Endodermal cell (in vitro differentiated cells): Measurements from ENCODE around the gene COL4A2. TPM values are rescaled to one million over a fixed set of nuclear protein-coding genes. Genes with fewer than 3 reads are reported as not detected.
A peak's percentile ranks its signal among the peaks of the same experiment; 100 is the strongest.

Experiments
- DNase-seq: peaks from one replicate; pipeline ENCODE4 v3.0.0-alpha.2; 2017
- H3K27ac ChIP-seq: 2 replicates; pipeline ENCODE4 v1.5.1; 2013; ENCODE audit warnings: mild to moderate bottlenecking, low read depth, low read length, moderate library complexity
- H3K27me3 ChIP-seq: 2 replicates; pipeline ENCODE4 v1.6.1; 2013; ENCODE audit warnings: mild to moderate bottlenecking, low read length, moderate library complexity; ENCODE audit not compliant: insufficient read depth, control insufficient read depth, poor library complexity, severe bottlenecking
- H3K36me3 ChIP-seq: 2 replicates; pipeline ENCODE4 v1.7.0; 2013; ENCODE audit warnings: mild to moderate bottlenecking, low read length, moderate library complexity; ENCODE audit not compliant: control insufficient read depth, insufficient read depth
- H3K4me1 ChIP-seq: one replicate; pipeline ENCODE4 v1.7.0; 2013; ENCODE audit warnings: low read length; ENCODE audit not compliant: control insufficient read depth, insufficient read depth
- H3K4me3 ChIP-seq: 2 replicates; pipeline ENCODE4 v1.5.1; 2013; ENCODE audit warnings: mild to moderate bottlenecking, low read length, moderate library complexity
- H3K9ac ChIP-seq: 2 replicates; pipeline ENCODE4 v1.6.1; 2013; ENCODE audit warnings: mild to moderate bottlenecking, low read length, moderate library complexity; ENCODE audit not compliant: poor library complexity, severe bottlenecking; ENCODE audit errors: extremely low read depth
- H3K9me3 ChIP-seq: 2 replicates; pipeline ENCODE4 v1.6.1; 2013; ENCODE audit warnings: mild to moderate bottlenecking, low read length, moderate library complexity; ENCODE audit not compliant: control insufficient read depth
- H3K27ac Mint-ChIP-seq: 2 replicates; pipeline ENCODE4 v1.8.0; 2020; ENCODE audit warnings: mixed read lengths
- H3K27me3 Mint-ChIP-seq: 2 replicates; pipeline ENCODE4 v1.8.0; 2021; ENCODE audit warnings: mild to moderate bottlenecking, mixed read lengths; ENCODE audit not compliant: insufficient read depth
- H3K36me3 Mint-ChIP-seq: 2 replicates; pipeline ENCODE4 v1.8.0; 2020; ENCODE audit warnings: low read depth, mixed read lengths
- H3K4me1 Mint-ChIP-seq: 2 replicates; pipeline ENCODE4 v1.8.0; 2020; ENCODE audit warnings: mixed read lengths
- H3K4me3 Mint-ChIP-seq: 2 replicates; pipeline ENCODE4 v1.8.0; 2020; ENCODE audit warnings: mild to moderate bottlenecking, moderate library complexity, mixed read lengths
- H3K9me3 Mint-ChIP-seq: 2 replicates; pipeline ENCODE4 v1.8.0; 2020; ENCODE audit warnings: mild to moderate bottlenecking, mixed read lengths
- WGBS, 2 experiments: methylation state at CpG; one replicate each; pipeline versions ENCODE4 v1.1.5 to v1.1.7; 2013; ENCODE audit warnings: missing lambda C conversion rate in 2 of 2, mixed read lengths in 1 of 2; ENCODE audit not compliant: insufficient coverage in 1 of 2, insufficient read length in 1 of 2; 5-methylcytosine and 5-hydroxymethylcytosine counted together
- total RNA-seq, 2 donors: library from RNA; stranded (reverse); fragmentation: NEBNext Ultra II Directional in 1 of 2; extraction: Animal tissue kit (Norgen Biotek cat#: 25700) in 1 of 2; gene quantifications; 2 replicates in 1 of 2; 3 replicates in 1 of 2; pipeline ENCODE4 v1.2.1, GENCODE V29; 2021
- TF ChIP-seq, protein P1 (sequence below): fragments of 200-600 bp; sonication (generic); conservative IDR thresholded peaks from 2 replicates; pipeline ENCODE4 v1.5.0; 2021; ENCODE audit warnings: antibody characterized with exemption, mild to moderate bottlenecking

Gene COL4A2
- total RNA-seq, 2 donors from 2014 or later = 388 to 398 TPM

DNA sequence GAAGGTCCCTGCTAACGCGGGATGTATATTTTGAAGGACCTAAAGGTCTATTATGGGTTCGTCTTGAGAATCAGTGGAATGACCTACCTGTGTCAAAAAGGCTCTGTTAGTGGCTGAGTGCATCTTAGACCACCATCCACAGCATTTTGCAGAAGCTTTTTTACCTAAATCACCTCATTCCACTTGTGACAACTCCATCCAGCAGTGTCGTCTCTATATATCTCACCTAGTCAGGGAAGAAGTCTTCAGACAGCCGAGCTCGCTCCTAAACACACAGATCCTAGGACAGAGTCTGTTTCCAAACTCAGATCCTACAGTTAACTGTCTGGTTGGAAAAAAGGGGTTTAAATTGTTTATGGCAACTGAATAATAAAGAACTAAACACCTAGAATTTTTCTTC is 33.8 kb upstream of the COL4A2 start:
- TF ChIP-seq, protein P1, sequence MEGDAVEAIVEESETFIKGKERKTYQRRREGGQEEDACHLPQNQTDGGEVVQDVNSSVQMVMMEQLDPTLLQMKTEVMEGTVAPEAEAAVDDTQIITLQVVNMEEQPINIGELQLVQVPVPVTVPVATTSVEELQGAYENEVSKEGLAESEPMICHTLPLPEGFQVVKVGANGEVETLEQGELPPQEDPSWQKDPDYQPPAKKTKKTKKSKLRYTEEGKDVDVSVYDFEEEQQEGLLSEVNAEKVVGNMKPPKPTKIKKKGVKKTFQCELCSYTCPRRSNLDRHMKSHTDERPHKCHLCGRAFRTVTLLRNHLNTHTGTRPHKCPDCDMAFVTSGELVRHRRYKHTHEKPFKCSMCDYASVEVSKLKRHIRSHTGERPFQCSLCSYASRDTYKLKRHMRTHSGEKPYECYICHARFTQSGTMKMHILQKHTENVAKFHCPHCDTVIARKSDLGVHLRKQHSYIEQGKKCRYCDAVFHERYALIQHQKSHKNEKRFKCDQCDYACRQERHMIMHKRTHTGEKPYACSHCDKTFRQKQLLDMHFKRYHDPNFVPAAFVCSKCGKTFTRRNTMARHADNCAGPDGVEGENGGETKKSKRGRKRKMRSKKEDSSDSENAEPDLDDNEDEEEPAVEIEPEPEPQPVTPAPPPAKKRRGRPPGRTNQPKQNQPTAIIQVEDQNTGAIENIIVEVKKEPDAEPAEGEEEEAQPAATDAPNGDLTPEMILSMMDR = no peak
- peaks cover 64% of the 10 kb centered on the region for H3K36me3 ChIP-seq
- peak; percentile 7 for DNase-seq
- H3K4me1 ChIP-seq = peaks cover 7% of the 10 kb centered on the region
- H3K9me3 ChIP-seq = no peaks in the 10 kb centered on the region
- H3K9ac ChIP-seq = no peak overlapping the region
- Mint-ChIP-seq H3K27ac (no peak overlapping the region), H3K36me3 (peaks cover 42% of the 10 kb centered on the region), H3K9me3 (no peaks in the 10 kb centered on the region), H3K4me1 (peaks cover 27% of the 10 kb centered on the region), H3K27me3 (no peaks in the 10 kb centered on the region), H3K4me3 (no peak overlapping the region)
- H3K27me3 ChIP-seq = no peaks in the 10 kb centered on the region
- no peak overlapping the region for H3K27ac ChIP-seq
- H3K4me3 ChIP-seq = no peak overlapping the region
- WGBS, 2 experiments = 93 to 100% methylated on average over 2 to 6 of the region's 6 CpGs

DNA sequence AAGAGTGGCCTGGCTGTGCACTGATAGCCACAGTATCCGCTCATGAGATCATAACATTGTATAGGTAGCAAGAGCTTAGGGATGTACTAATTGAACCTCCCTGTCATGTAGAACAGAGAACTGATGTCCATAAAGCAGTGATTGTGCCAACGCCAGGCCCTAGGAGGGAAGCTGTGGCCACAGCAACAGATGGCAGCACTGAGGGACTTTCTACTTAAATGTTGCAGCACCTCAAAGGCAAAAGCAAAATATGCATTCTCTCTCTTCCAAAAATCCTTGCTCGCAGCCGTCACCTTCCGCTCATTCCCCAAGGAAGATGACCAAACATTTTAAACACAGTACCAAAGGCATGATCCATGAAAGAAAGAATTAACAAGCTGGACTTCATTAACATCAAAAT is 32.4 kb upstream of the COL4A2 start:
- TF ChIP-seq, protein P1 = peak; percentile 60
- WGBS, 2 experiments = 93 to 97% methylated on average over 5 of the region's 5 CpGs
- Mint-ChIP-seq H3K27ac (no peak overlapping the region), H3K36me3 (peaks cover 37% of the 10 kb centered on the region), H3K4me1 (peaks cover 27% of the 10 kb centered on the region), H3K4me3 (no peak overlapping the region), H3K9me3 (no peaks in the 10 kb centered on the region), H3K27me3 (no peaks in the 10 kb centered on the region)
- Histone ChIP-seq H3K27me3 (no peaks in the 10 kb centered on the region), H3K9me3 (no peaks in the 10 kb centered on the region), H3K9ac (no peak overlapping the region), H3K4me3 (no peak overlapping the region), H3K4me1 (peaks cover 7% of the 10 kb centered on the region), H3K27ac (no peak overlapping the region), H3K36me3 (peaks cover 60% of the 10 kb centered on the region)
- peak; percentile 61 for DNase-seq

DNA sequence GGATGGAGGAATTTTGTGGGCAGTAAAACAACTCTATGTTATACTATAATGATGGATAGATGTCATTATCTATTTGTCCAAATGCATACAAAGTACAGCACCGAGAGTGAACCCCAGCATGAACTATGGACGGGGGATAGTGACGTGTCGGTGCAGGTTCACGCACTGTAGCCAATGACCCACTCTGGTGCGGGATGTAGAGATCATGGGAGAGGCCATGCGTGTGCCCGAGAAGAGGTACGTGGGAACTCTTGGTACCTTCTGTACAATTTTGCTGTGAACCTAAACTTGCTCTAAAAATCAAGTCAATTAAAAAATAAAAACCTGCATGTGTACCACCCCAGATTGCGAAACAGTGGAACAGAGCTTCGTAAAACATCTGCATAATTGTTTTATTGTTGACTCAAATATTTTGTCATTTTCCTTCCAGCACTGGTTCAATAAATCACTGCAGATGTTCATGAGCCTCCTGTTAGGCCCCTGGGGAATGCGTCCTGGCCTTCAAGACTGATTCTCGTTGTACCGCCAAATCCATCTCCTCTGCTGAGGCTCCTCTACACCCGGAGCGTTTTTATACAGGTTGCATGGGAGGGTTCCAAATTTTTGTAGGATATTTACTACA is 31.0 kb upstream of the COL4A2 start:
- Histone ChIP-seq H3K36me3 (peaks cover 66% of the 10 kb centered on the region), H3K27ac (no peak overlapping the region), H3K9me3 (no peaks in the 10 kb centered on the region), H3K4me1 (peaks cover under 1% of the 10 kb centered on the region), H3K27me3 (no peaks in the 10 kb centered on the region), H3K9ac (no peak overlapping the region), H3K4me3 (no peak overlapping the region)
- Mint-ChIP-seq H3K27me3 (no peaks in the 10 kb centered on the region), H3K4me1 (peaks cover 15% of the 10 kb centered on the region), H3K36me3 (peaks cover 38% of the 10 kb centered on the region), H3K27ac (no peak overlapping the region), H3K4me3 (no peak overlapping the region), H3K9me3 (no peaks in the 10 kb centered on the region)
- DNase-seq = no peak
- 83 to 85% methylated on average over 9 to 14 of the region's 16 CpGs for WGBS, 2 experiments
- TF ChIP-seq, protein P1 = no peak
